ENCODE results near the gene RING1.

Gene RING1

GRCh38 chr6:33247977-33248642, 39.8 kb downstream of the RING1 start:
- peak; percentile 81 for DNase-seq (ENCODE audit: low spot score)

- DNase-seq (ENCODE audit: low spot score) = no peak
Measured at GRCh38 chr6:33248643-33248931, 40.3 kb downstream of the RING1 start.

- DNase-seq (ENCODE audit: low spot score) = peak; percentile 99
Measured at GRCh38 chr6:33248932-33249731, 40.8 kb downstream of the RING1 start.

GRCh38 chr6:33249732-33250630, 41.7 kb downstream of the RING1 start:
- DNase-seq (ENCODE audit: low spot score) = peak; percentile 82

GRCh38 chr6:33250731-33251130, 42.4 kb downstream of the RING1 start:
- DNase-seq (ENCODE audit: low spot score) = no peak

- DNase-seq (ENCODE audit: low spot score) = no peak
Measured at GRCh38 chr6:33251395-33252012, 43.2 kb downstream of the RING1 start.

GRCh38 chr6:33252759-33253158, 44.5 kb downstream of the RING1 start:
- DNase-seq (ENCODE audit: low spot score) = no peak

GRCh38 chr6:33254591-33254990, 46.3 kb downstream of the RING1 start:
- no peak for DNase-seq (ENCODE audit: low spot score)

- DNase-seq (ENCODE audit: low spot score) = no peak
Measured at GRCh38 chr6:33259032-33259431, 50.7 kb downstream of the RING1 start.
